SU-DHL-6 (cell line): ENCODE measurements around the gene OXLD1.

ENCODE experiments used
- EZH2phosphoT487 ChIP-seq: fragments of 200-600 bp; sonication (generic), shearing (Covaris generic); conservative IDR thresholded peaks from 2 replicates; pipeline ENCODE4 v1.6.1; 2018; ENCODE audit warnings: mild to moderate bottlenecking, antibody characterized with exemption, low read length, moderate library complexity, mixed read lengths
- TF ChIP-seq, protein P1 (sequence below): fragments of 200-600 bp; sonication (generic); IDR thresholded peaks from one replicate; pipeline ENCODE4 v1.5.1; 2017; ENCODE audit warnings: antibody characterized with exemption, mild to moderate bottlenecking, low read length, moderate library complexity; ENCODE audit not compliant: insufficient read depth, poor library complexity, severe bottlenecking

DNA sequence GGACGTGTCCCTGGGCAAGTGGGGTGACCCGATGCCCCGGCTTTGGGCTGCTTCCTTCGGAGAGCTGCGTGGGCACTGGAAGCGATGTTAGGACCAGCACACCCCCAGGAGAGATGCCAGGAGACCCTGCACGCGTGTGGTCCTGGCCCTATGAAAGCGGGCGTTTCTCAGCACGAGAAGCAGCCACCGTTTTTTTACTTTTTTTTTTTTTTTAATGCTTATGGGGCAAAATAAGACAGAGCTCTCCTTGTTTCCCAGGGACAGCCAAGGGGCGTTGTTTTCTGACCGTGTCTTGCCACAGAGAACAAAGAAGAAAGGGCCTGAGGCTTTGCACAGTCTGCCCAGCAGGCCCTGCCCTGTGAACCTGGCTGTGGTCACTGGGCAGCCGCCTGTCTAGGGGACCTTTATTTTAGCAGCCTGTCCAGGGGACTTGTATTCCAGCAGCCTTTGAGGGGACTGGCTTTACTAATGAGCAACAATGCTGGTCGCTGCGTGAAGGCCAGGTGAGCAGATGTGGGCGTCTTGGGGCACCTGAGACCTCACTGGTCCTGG is 46.7 kb upstream of the OXLD1 start:
- TF ChIP-seq EZH2phosphoT487 = no peak
- TF ChIP-seq, protein P1, sequence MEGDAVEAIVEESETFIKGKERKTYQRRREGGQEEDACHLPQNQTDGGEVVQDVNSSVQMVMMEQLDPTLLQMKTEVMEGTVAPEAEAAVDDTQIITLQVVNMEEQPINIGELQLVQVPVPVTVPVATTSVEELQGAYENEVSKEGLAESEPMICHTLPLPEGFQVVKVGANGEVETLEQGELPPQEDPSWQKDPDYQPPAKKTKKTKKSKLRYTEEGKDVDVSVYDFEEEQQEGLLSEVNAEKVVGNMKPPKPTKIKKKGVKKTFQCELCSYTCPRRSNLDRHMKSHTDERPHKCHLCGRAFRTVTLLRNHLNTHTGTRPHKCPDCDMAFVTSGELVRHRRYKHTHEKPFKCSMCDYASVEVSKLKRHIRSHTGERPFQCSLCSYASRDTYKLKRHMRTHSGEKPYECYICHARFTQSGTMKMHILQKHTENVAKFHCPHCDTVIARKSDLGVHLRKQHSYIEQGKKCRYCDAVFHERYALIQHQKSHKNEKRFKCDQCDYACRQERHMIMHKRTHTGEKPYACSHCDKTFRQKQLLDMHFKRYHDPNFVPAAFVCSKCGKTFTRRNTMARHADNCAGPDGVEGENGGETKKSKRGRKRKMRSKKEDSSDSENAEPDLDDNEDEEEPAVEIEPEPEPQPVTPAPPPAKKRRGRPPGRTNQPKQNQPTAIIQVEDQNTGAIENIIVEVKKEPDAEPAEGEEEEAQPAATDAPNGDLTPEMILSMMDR = no peak
